Measurements from ENCODE around the gene HDAC10. TPM values are rescaled to one million over a fixed set of nuclear protein-coding genes. Genes with fewer than 3 reads are reported as not detected.
A peak's percentile ranks its signal among the peaks of the same experiment; 100 is the strongest.

HDAC10 gene
- total RNA-seq, 4 donors from 2014 or later = 43.1 to 93.7 (median 56.2) TPM

DNA sequence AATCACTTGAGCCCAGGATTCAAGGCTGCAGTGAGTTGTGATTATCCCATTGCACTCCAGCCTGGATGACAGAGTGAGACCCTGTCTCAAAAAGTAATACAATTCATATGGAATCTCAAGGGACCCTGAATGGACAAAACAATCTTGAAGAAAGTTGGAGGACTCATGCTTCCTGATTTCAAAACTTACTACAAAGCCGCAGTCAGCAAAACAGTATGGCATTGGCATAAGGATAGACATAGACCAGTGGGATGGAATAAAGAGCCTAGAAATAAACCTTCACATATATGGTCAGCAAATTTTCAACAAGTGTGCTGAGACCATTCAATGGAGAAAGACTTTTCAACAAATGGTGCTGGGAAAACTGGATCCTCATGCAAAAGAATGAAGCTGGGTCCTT, 47.8 kb downstream of the HDAC10 start:
- H3K27me3 ChIP-seq = no peaks in the 10 kb centered on the region
- no peaks in the 10 kb centered on the region for H3K9me3 ChIP-seq
- H3K36me3 ChIP-seq = peaks cover 29% of the 10 kb centered on the region
- no peak overlapping the region for H3K27ac ChIP-seq
- TF ChIP-seq, protein P1, sequence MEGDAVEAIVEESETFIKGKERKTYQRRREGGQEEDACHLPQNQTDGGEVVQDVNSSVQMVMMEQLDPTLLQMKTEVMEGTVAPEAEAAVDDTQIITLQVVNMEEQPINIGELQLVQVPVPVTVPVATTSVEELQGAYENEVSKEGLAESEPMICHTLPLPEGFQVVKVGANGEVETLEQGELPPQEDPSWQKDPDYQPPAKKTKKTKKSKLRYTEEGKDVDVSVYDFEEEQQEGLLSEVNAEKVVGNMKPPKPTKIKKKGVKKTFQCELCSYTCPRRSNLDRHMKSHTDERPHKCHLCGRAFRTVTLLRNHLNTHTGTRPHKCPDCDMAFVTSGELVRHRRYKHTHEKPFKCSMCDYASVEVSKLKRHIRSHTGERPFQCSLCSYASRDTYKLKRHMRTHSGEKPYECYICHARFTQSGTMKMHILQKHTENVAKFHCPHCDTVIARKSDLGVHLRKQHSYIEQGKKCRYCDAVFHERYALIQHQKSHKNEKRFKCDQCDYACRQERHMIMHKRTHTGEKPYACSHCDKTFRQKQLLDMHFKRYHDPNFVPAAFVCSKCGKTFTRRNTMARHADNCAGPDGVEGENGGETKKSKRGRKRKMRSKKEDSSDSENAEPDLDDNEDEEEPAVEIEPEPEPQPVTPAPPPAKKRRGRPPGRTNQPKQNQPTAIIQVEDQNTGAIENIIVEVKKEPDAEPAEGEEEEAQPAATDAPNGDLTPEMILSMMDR (IDR thresholded peaks at IDR 0.05) = no peak
- TF ChIP-seq EP300 (IDR thresholded peaks at IDR 0.05) (no peak), POLR2AphosphoS5 (IDR thresholded peaks at IDR 0.05) (no peak), POLR2A (IDR thresholded peaks at IDR 0.05) (no peak)
- no peak for DNase-seq (ENCODE audit: low spot score in 2 of 2)
- H3K4me3 ChIP-seq = no peak overlapping the region
- H3K4me1 ChIP-seq = peaks cover 39% of the 10 kb centered on the region
- 100% methylated on average over 1 of the region's 1 CpG for WGBS

DNA sequence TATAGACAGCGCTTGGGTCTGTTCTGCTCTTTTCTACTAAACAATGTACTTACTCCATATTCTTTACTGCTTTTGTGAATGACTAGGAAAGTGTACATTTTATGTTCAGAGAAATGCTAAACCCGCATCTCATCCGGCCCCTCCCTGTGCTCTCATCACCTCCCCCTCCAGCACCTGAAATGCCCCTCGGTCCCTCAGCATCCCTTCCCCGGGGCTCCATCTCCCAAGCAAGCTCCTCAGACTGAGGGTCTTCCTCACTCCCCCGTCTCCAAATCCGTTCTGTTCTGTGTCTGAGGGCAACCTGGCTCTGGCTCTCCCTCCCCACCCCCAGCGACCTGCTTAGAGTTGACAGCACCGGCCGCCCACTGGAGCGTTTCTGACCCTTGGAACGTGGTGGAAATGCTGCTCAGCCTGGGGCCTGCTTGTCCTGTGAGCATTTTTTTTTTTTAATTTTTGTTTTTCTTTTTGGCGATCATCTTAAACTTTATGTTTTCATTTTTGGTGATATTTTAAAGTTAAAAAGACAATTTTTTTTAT, 48.9 kb downstream of the HDAC10 start:
- peaks cover 39% of the 10 kb centered on the region for H3K4me1 ChIP-seq
- peak overlapping the region; percentile 86 for H3K4me3 ChIP-seq
- no peaks in the 10 kb centered on the region for H3K27me3 ChIP-seq
- no peak for TF ChIP-seq EP300 (IDR thresholded peaks at IDR 0.05)
- TF ChIP-seq, protein P1 (IDR thresholded peaks at IDR 0.05) = no peak
- no peak for TF ChIP-seq POLR2AphosphoS5 (IDR thresholded peaks at IDR 0.05)
- no peak for TF ChIP-seq POLR2A (IDR thresholded peaks at IDR 0.05)
- 71% methylated on average over 13 of the region's 13 CpGs for WGBS
- no peaks in the 10 kb centered on the region for H3K9me3 ChIP-seq
- H3K27ac ChIP-seq = no peak overlapping the region
- H3K36me3 ChIP-seq = peaks cover 32% of the 10 kb centered on the region
- no peak for DNase-seq (ENCODE audit: low spot score in 2 of 2)

DNA sequence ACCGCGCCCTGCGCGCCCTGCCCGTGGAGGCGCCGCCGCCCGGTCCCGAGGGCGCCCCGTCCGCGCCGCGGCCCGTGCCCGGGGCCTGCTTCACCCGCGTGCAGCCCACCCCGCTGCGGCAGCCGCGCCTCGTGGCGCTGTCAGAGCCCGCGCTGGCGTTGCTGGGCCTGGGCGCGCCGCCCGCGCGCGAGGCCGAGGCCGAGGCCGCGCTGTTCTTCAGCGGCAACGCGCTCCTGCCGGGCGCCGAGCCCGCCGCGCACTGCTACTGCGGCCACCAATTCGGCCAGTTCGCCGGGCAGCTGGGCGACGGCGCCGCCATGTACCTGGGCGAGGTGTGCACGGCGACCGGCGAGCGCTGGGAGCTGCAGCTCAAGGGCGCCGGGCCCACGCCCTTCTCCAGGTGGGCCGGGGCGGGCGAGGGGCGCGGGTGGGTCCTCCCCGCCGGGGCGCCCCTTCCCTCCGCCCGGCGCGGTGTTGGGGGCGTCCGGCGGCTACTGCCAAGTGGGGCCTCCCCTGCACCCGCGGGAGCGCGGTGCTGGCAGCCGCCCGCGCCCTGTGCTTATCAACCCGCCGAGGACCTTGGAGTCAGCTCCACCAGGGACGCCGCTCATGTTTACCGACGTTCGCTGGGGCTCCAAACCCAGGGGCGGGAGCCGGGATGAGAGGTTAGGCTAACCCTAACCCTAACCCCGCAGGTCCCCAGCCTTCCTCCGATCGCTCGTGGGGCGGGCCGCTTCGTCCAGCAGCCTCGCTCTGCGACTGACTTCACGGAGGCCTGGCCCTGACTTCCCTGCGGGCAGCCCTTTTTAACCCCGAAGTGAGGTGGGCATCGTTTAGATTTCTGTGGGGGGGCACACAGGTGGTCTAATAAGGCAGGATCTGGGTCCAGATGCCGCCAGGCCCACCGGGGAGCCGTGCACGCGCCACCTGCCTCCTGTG, 49.6 kb downstream of the HDAC10 start:
- TF ChIP-seq POLR2AphosphoS5 (IDR thresholded peaks at IDR 0.05) = no peak
- TF ChIP-seq, protein P1 (IDR thresholded peaks at IDR 0.05) = no peak
- TF ChIP-seq POLR2A (IDR thresholded peaks at IDR 0.05) = no peak
- TF ChIP-seq EP300 (IDR thresholded peaks at IDR 0.05) = no peak
- Histone ChIP-seq H3K4me3 (peak overlapping the region; percentile 86), H3K27me3 (no peaks in the 10 kb centered on the region), H3K27ac (peak overlapping the region; percentile 83), H3K4me1 (peaks cover 34% of the 10 kb centered on the region), H3K36me3 (peaks cover 28% of the 10 kb centered on the region), H3K9me3 (no peaks in the 10 kb centered on the region)
- no peak for DNase-seq (ENCODE audit: low spot score in 2 of 2)
- WGBS = 26% methylated on average over 6 of the region's 115 CpGs

DNA sequence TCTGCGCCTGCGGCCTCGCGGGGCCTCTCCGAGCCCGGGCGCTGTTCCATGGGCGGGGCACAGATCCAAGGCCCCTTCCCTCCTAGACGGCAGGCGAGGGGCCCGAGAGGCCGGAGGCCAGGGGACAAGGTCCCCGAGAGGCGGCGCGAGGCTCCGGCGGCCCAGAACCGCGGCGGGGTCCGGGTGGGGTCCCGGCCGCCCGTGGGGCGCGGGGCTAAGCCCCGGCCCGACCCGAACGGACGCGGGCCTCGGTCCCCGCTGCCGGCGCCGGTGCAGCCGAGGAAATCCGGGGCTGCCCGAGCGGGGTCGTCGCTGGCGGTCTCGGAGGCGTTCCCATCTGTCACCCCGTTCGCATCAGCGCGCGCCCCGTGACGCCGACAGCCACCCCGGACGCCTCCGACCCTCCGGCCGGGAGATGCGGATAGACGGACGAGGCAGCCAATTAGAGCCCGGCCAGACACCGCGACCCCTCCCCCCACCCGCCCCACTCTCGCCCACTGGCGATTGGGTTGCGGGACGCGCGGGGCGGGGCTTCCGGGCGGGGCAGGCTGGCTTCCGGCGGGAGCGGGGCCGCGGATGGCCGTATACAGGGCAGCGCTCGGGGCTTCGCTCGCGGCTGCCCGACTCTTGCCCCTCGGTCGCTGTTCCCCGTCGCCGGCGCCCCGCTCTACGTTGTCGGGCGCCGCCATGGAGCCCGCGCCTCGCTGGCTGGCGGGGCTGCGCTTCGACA, 50.4 kb downstream of the HDAC10 start, which contains the start of gene SELENOO:
SELENOO (plus strand) TSS at position 551 of the 730 bp plus-strand sequence; CDS start at position 577, 26 bp downstream.
- Histone ChIP-seq H3K27me3 (no peaks in the 10 kb centered on the region), H3K9me3 (no peaks in the 10 kb centered on the region), H3K4me3 (peak within 1 kb of the TSS; percentile 86), H3K4me1 (peaks cover 28% of the 10 kb centered on the region), H3K27ac (peak within 1 kb of the TSS; percentile 83), H3K36me3 (peaks cover 24% of the 10 kb centered on the region)
- WGBS = 0% methylated on average over 5 of the region's 105 CpGs
- TF ChIP-seq POLR2A (IDR thresholded peaks at IDR 0.05) (peak; percentile 15 to 69), POLR2AphosphoS5 (IDR thresholded peaks at IDR 0.05) (peak in 1 of 3 donors; percentile 26), EP300 (IDR thresholded peaks at IDR 0.05) (no peak)
- TF ChIP-seq, protein P1 (IDR thresholded peaks at IDR 0.05) = no peak
- peak; percentile 93 to 95 for DNase-seq (ENCODE audit: low spot score in 2 of 2)

All from suprapubic skin (tissue), 4 donors.